Activated CD8-positive, alpha-beta memory T cell treated with anti-CD3 and anti-CD28 coated beads for 4 hours (primary cell): ENCODE results near the gene STMN3.
"Not testable (repeated sequence)": the region's sequence is repeated elsewhere in the genome, so short reads cannot be mapped to it uniquely, and the experiment has no call there.

Source experiments
- DNase-seq, 2 donors: peaks; one replicate each; pipeline ENCODE4 v3.0.0-alpha.2; 2020; ENCODE audit warnings: low read depth in 2 of 2

STMN3 gene

GRCh38 chr20:63678667-63679465, 25.6 kb upstream of the STMN3 start:
- DNase-seq = no peak

- DNase-seq = no peak
Measured at GRCh38 chr20:63678071-63678470, 24.8 kb upstream of the STMN3 start.

GRCh38 chr20:63675681-63676368, 22.6 kb upstream of the STMN3 start:
- no peak for DNase-seq

- no peak for DNase-seq
Measured at GRCh38 chr20:63673951-63674350, 20.7 kb upstream of the STMN3 start.

GRCh38 chr20:63672666-63673065, 19.4 kb upstream of the STMN3 start:
- DNase-seq = no peak

GRCh38 chr20:63671695-63672094, 18.5 kb upstream of the STMN3 start:
- not testable (repeated sequence) for DNase-seq

GRCh38 chr20:63668351-63668750, 15.1 kb upstream of the STMN3 start:
- no peak for DNase-seq

GRCh38 chr20:63667858-63668257, 14.6 kb upstream of the STMN3 start:
- DNase-seq = no peak

GRCh38 chr20:63665708-63666107, 12.5 kb upstream of the STMN3 start:
- no peak for DNase-seq

GRCh38 chr20:63664861-63665594, 11.8 kb upstream of the STMN3 start:
- DNase-seq = no peak

GRCh38 chr20:63664143-63664851, 11.1 kb upstream of the STMN3 start:
- no peak for DNase-seq

GRCh38 chr20:63663332-63664066, 10.3 kb upstream of the STMN3 start:
- DNase-seq = no peak

- DNase-seq = no peak
Measured at GRCh38 chr20:63662813-63663189, 9.6 kb upstream of the STMN3 start.

- DNase-seq = no peak
Measured at GRCh38 chr20:63661959-63662812, 9.0 kb upstream of the STMN3 start.

- DNase-seq = no peak
Measured at GRCh38 chr20:63661108-63661507, 7.9 kb upstream of the STMN3 start.

- no peak for DNase-seq
Measured at GRCh38 chr20:63660622-63661021, 7.4 kb upstream of the STMN3 start.

GRCh38 chr20:63660174-63660573, 7.0 kb upstream of the STMN3 start:
- DNase-seq = not testable (repeated sequence)

- no peak for DNase-seq
Measured at GRCh38 chr20:63659370-63659769, 6.1 kb upstream of the STMN3 start.

- no peak for DNase-seq
Measured at GRCh38 chr20:63658749-63659187, 5.5 kb upstream of the STMN3 start.
